ENCODE measurements around the gene PPCS. TPM values are rescaled to one million over a fixed set of nuclear protein-coding genes. Genes with fewer than 3 reads are reported as not detected.
A peak's percentile ranks its signal among the peaks of the same experiment; 100 is the strongest.

The PPCS gene
- total and polyA plus RNA-seq, 2 experiments from 2014 or later: 79.0 to 98.6 TPM

DNA sequence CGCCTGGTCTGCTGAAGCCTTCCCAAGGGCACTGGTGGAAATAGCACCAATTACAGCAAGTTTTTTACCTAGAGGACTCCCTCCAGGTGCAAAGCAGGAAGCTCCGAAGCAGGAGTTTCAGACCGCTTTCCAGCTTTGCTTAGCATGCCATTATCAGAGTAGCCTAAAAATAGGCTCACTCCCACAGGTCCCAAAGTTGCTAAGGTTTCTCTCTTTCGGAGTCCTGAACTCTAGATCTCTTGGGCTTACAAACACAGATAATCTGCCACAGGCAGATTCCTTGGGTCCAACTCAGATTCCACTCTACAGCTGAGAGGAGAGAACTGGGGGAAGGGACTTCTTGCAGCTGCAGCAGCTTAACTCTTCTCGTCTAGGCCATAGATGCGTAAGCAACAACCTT lies 23.0 kb upstream of the PPCS start:
- TF ChIP-seq EZH2 (IDR thresholded peaks at IDR 0.05; ENCODE audit: borderline replicate concordance) (no peak), EZH2phosphoT487 (IDR thresholded peaks at IDR 0.05; ENCODE audit: low read depth, severe bottlenecking, unreplicated experiment) (no peak)
- TF ChIP-seq, protein P1, sequence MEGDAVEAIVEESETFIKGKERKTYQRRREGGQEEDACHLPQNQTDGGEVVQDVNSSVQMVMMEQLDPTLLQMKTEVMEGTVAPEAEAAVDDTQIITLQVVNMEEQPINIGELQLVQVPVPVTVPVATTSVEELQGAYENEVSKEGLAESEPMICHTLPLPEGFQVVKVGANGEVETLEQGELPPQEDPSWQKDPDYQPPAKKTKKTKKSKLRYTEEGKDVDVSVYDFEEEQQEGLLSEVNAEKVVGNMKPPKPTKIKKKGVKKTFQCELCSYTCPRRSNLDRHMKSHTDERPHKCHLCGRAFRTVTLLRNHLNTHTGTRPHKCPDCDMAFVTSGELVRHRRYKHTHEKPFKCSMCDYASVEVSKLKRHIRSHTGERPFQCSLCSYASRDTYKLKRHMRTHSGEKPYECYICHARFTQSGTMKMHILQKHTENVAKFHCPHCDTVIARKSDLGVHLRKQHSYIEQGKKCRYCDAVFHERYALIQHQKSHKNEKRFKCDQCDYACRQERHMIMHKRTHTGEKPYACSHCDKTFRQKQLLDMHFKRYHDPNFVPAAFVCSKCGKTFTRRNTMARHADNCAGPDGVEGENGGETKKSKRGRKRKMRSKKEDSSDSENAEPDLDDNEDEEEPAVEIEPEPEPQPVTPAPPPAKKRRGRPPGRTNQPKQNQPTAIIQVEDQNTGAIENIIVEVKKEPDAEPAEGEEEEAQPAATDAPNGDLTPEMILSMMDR (IDR thresholded peaks at IDR 0.05; ENCODE audit: poor library complexity): no peak
- Histone ChIP-seq H3K36me3 (replicated peaks; ENCODE audit: insufficient read depth, low read depth) (no peaks in the 10 kb centered on the region), H3K4me3 (no peak overlapping the region), H3K4me1 (ENCODE audit: insufficient read depth) (peaks cover 8% of the 10 kb centered on the region), H2AFZ (no peak overlapping the region), H4K20me1 (ENCODE audit: insufficient read depth, poor library complexity, severe bottlenecking) (no peaks in the 10 kb centered on the region), H3K27ac (no peak overlapping the region), H3K9me3 (ENCODE audit: low read depth) (no peaks in the 10 kb centered on the region), H3K4me2 (no peak overlapping the region), H3K79me2 (no peaks in the 10 kb centered on the region), H3K27me3 (no peaks in the 10 kb centered on the region), H3K9me2 (replicated peaks; ENCODE audit: insufficient read depth) (no peaks in the 10 kb centered on the region)
- DNase-seq (ENCODE audit: low spot score): no peak
- 77% methylated on average over 6 of the region's 6 CpGs for WGBS (ENCODE audit: low lambda C conversion rate, missing lambda C conversion rate)

DNA sequence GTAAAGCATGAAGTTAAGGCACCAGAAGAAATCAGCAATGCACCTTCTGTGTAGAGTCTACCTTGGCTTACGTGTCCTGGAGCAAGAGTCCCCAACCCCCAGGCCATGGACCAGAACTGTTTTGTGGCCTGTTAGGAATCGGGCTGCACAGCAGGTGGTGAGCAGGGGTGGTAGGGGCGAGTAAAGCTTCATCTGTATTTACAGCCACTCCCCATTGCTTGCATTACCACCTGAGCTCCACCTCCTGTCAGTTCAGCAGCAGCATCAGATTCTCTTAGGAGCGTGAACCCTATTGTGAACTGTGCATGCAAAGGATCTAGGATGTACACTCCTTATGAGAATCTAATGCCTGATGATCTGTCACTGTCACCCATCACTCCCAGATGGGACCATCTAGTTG lies 22.0 kb upstream of the PPCS start:
- no peak overlapping the region for H2AFZ ChIP-seq

DNA sequence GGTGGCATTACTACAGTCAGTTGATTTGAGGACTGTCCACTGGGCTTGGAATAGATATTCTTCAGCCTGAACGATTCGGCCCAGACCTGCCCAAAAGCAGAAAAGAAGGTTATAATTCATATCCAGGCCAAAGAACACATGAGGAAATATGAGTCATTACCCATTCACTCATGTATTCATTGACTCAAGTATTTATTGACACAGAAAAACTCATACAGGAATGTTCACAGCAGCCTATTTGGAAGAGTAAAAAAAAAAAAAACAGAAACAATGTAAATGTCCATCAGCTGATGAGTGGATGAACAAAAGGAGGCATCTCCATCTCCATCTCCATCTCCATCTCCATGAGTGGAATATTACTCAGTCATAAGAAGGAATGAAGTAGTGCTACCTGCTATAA lies 16.4 kb upstream of the PPCS start:
- Histone ChIP-seq H3K4me2 (no peak overlapping the region), H3K27me3 (no peaks in the 10 kb centered on the region), H3K36me3 (replicated peaks; ENCODE audit: insufficient read depth, low read depth) (no peaks in the 10 kb centered on the region), H2AFZ (no peak overlapping the region), H4K20me1 (ENCODE audit: insufficient read depth, poor library complexity, severe bottlenecking) (no peaks in the 10 kb centered on the region), H3K9me2 (replicated peaks; ENCODE audit: insufficient read depth) (no peaks in the 10 kb centered on the region), H3K79me2 (no peaks in the 10 kb centered on the region), H3K9me3 (ENCODE audit: low read depth) (no peaks in the 10 kb centered on the region), H3K4me3 (no peak overlapping the region), H3K4me1 (ENCODE audit: insufficient read depth) (no peaks in the 10 kb centered on the region), H3K27ac (peak overlapping the region; percentile 34)
- TF ChIP-seq, protein P1 (IDR thresholded peaks at IDR 0.05; ENCODE audit: poor library complexity): no peak
- TF ChIP-seq EZH2phosphoT487 (IDR thresholded peaks at IDR 0.05; ENCODE audit: low read depth, severe bottlenecking, unreplicated experiment) (no peak), EZH2 (IDR thresholded peaks at IDR 0.05; ENCODE audit: borderline replicate concordance) (no peak)
- DNase-seq (ENCODE audit: low spot score): no peak
- 71% methylated on average over 2 of the region's 2 CpGs for WGBS (ENCODE audit: low lambda C conversion rate, missing lambda C conversion rate)

More for the DNA sequence above, 22.0 kb upstream of the PPCS start:
- no peak for DNase-seq (ENCODE audit: low spot score)
- Histone ChIP-seq H3K4me1 (ENCODE audit: insufficient read depth) (peaks cover 8% of the 10 kb centered on the region), H3K4me3 (no peak overlapping the region), H3K9me3 (ENCODE audit: low read depth) (no peaks in the 10 kb centered on the region), H3K36me3 (replicated peaks; ENCODE audit: insufficient read depth, low read depth) (no peaks in the 10 kb centered on the region), H3K27me3 (no peaks in the 10 kb centered on the region), H4K20me1 (ENCODE audit: insufficient read depth, poor library complexity, severe bottlenecking) (no peaks in the 10 kb centered on the region), H3K27ac (no peak overlapping the region), H3K79me2 (no peaks in the 10 kb centered on the region), H3K9me2 (replicated peaks; ENCODE audit: insufficient read depth) (no peaks in the 10 kb centered on the region), H3K4me2 (no peak overlapping the region)
- TF ChIP-seq, protein P1 (IDR thresholded peaks at IDR 0.05; ENCODE audit: poor library complexity): no peak
- TF ChIP-seq EZH2phosphoT487 (IDR thresholded peaks at IDR 0.05; ENCODE audit: low read depth, severe bottlenecking, unreplicated experiment): no peak
- no peak for TF ChIP-seq EZH2 (IDR thresholded peaks at IDR 0.05; ENCODE audit: borderline replicate concordance)
- WGBS (ENCODE audit: low lambda C conversion rate, missing lambda C conversion rate): 93% methylated on average over 4 of the region's 4 CpGs

DNA sequence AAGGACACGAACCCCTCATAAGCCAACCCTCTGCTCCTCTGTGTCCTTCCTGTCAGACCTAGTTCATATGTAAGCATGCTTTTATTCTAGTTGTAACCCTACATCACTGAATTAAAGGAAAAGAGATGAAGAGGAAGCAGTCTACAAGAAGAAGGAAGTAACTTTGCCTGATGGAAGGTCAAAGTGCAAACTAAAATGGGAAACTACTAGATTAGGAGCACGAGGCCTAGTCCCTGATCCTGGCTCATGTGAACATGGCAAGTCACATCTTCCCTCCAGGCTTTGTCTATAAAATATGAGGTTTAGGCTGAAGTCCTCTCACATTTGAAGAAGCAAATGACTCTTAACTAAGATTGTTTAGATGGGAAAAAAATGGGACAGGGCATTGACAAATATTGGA lies 13.7 kb upstream of the PPCS start:
- TF ChIP-seq, protein P1 (IDR thresholded peaks at IDR 0.05; ENCODE audit: poor library complexity): no peak
- TF ChIP-seq EZH2phosphoT487 (IDR thresholded peaks at IDR 0.05; ENCODE audit: low read depth, severe bottlenecking, unreplicated experiment) (no peak), EZH2 (IDR thresholded peaks at IDR 0.05; ENCODE audit: borderline replicate concordance) (no peak)
- H3K9me3 ChIP-seq (ENCODE audit: low read depth): no peaks in the 10 kb centered on the region
- no peaks in the 10 kb centered on the region for H3K36me3 ChIP-seq (replicated peaks; ENCODE audit: insufficient read depth, low read depth)
- no peaks in the 10 kb centered on the region for H3K4me1 ChIP-seq (ENCODE audit: insufficient read depth)
- DNase-seq (ENCODE audit: low spot score): no peak
- H3K27me3 ChIP-seq: no peaks in the 10 kb centered on the region
- no peaks in the 10 kb centered on the region for H4K20me1 ChIP-seq (ENCODE audit: insufficient read depth, poor library complexity, severe bottlenecking)
- no peaks in the 10 kb centered on the region for H3K9me2 ChIP-seq (replicated peaks; ENCODE audit: insufficient read depth)
- H3K79me2 ChIP-seq: no peaks in the 10 kb centered on the region
- no peak overlapping the region for H3K4me3 ChIP-seq
- no peak overlapping the region for H3K27ac ChIP-seq
- H3K4me2 ChIP-seq: no peak overlapping the region
- no peak overlapping the region for H2AFZ ChIP-seq
- 63% methylated on average over 2 of the region's 2 CpGs for WGBS (ENCODE audit: low lambda C conversion rate, missing lambda C conversion rate)

Measured in hepatocyte (in vitro differentiated cells).